Prostate gland (tissue), 2 donors: ENCODE results near the gene SETBP1.

Source experiments
- POLR2A ChIP-seq: fragments of 450-650 bp; IDR thresholded peaks from one replicate; pipeline ENCODE4 v1.6.1; 2016; ENCODE audit warnings: antibody characterized with exemption, mild to moderate bottlenecking
- POLR2AphosphoS5 ChIP-seq: sonication (generic); formaldehyde crosslinking; IDR thresholded peaks from one replicate; pipeline ENCODE4 v1.6.1; 2017; ENCODE audit warnings: antibody characterized with exemption
- TF ChIP-seq, protein P1 (sequence below), 4 experiments: fragments of 200-600 bp in 2 of 4; fragments of 450-650 bp in 2 of 4; sonication (generic) in 2 of 4; IDR thresholded peaks; 1 replicate in 3 of 4; 2 replicates in 1 of 4; pipeline ENCODE4 v1.5.1; 2016 to 2019; ENCODE audit warnings: antibody characterized with exemption in 4 of 4, mild to moderate bottlenecking in 2 of 4, moderate library complexity in 2 of 4

DNA sequence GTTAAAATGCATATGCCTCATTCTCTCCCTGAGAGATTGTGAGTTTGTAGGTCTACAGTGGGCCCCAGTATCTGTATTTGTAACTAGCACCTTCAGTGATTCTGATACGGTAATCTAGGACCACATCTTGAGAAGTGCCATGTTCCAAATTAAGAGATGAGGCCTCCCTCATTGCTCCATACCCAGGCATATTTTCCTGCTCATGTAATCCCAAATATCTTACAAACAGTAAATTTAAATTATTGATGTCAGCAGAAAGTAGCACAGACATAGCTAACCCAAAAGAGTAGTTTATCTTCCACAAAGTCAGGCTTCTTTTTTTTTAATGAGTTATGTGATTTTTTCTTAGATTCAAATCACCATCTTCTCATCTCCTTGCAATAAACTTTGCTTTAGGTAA, 263.8 kb downstream of the SETBP1 start:
- TF ChIP-seq POLR2A, result no peak
- TF ChIP-seq POLR2AphosphoS5, result no peak
- TF ChIP-seq, protein P1, sequence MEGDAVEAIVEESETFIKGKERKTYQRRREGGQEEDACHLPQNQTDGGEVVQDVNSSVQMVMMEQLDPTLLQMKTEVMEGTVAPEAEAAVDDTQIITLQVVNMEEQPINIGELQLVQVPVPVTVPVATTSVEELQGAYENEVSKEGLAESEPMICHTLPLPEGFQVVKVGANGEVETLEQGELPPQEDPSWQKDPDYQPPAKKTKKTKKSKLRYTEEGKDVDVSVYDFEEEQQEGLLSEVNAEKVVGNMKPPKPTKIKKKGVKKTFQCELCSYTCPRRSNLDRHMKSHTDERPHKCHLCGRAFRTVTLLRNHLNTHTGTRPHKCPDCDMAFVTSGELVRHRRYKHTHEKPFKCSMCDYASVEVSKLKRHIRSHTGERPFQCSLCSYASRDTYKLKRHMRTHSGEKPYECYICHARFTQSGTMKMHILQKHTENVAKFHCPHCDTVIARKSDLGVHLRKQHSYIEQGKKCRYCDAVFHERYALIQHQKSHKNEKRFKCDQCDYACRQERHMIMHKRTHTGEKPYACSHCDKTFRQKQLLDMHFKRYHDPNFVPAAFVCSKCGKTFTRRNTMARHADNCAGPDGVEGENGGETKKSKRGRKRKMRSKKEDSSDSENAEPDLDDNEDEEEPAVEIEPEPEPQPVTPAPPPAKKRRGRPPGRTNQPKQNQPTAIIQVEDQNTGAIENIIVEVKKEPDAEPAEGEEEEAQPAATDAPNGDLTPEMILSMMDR (IDR thresholded peaks at IDR 0.05), result no peak
